RWPE1 (cell line): ENCODE data around the gene MMS22L.

Experiments
- CTCF ChIA-PET: fragments of 350-600 bp; sonication (Branson Sonifier 250); formaldehyde crosslinking; extraction: SDS; loops from one replicate; lab custom pipeline; 2021; lab: Yijun Ruan, JAX
- POLR2A ChIA-PET: fragments of 400-600 bp; formaldehyde crosslinking; extraction: SDS; loops from one replicate; lab custom pipeline; 2020; ENCODE audit warnings: antibody characterized with exemption; ENCODE audit not compliant: low non-redundant PET; lab: Yijun Ruan, JAX
- DNase-seq: peaks from one replicate; pipeline ENCODE4 v3.0.0; 2012; ENCODE audit warnings: low spot score
- H3K27ac ChIP-seq: fragments of 450-650 bp; 2 replicates; pipeline ENCODE4 v1.5.1; 2017
- TF ChIP-seq, protein P1 (sequence below): fragments of 450-650 bp; conservative IDR thresholded peaks from 2 replicates; pipeline ENCODE4 v1.5.1; 2017; ENCODE audit warnings: low read depth, mild to moderate bottlenecking

MMS22L gene

GRCh38 chr6:97269821-97270220 lies 13.2 kb downstream of the MMS22L start:
- TF ChIP-seq, protein P1, sequence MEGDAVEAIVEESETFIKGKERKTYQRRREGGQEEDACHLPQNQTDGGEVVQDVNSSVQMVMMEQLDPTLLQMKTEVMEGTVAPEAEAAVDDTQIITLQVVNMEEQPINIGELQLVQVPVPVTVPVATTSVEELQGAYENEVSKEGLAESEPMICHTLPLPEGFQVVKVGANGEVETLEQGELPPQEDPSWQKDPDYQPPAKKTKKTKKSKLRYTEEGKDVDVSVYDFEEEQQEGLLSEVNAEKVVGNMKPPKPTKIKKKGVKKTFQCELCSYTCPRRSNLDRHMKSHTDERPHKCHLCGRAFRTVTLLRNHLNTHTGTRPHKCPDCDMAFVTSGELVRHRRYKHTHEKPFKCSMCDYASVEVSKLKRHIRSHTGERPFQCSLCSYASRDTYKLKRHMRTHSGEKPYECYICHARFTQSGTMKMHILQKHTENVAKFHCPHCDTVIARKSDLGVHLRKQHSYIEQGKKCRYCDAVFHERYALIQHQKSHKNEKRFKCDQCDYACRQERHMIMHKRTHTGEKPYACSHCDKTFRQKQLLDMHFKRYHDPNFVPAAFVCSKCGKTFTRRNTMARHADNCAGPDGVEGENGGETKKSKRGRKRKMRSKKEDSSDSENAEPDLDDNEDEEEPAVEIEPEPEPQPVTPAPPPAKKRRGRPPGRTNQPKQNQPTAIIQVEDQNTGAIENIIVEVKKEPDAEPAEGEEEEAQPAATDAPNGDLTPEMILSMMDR = no peak
- CTCF ChIA-PET = interaction anchor here (0.7 kb wide), 1 partner anchor 39 kb away, joined by 3 read pairs; no protein-coding TSS in a partner anchor
- no peak for DNase-seq
- POLR2A ChIA-PET = no interaction called here
- H3K27ac ChIP-seq = no peak overlapping the region

GRCh38 chr6:97262676-97263075 lies 20.3 kb downstream of the MMS22L start:
- TF ChIP-seq, protein P1 = no peak
- POLR2A ChIA-PET = no interaction called here
- no peak overlapping the region for H3K27ac ChIP-seq
- no peak for DNase-seq
- CTCF ChIA-PET = no interaction called here

DNA sequence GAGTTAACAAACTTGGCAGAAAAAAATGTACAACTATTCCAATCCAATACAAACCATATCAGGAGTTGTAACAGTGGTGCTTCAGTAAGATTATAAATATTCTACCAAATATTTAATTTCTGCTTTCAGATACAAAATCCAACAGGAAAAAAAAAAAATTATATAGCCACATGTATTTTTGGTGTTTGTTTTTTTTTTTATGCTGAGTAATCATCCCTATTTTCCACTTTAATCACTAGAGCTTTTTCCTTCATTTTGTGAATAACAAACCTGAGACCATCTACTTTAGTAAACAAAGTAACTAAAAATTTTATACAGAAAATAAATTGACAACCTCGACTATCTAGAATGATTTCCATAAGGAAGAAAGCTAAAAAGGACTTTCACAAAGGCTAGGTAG lies 36.2 kb downstream of the MMS22L start:
- no peak overlapping the region for H3K27ac ChIP-seq
- CTCF ChIA-PET = no interaction called here
- TF ChIP-seq, protein P1 = no peak
- POLR2A ChIA-PET = no interaction called here
- DNase-seq = no peak

GRCh38 chr6:97240222-97240621 lies 42.8 kb downstream of the MMS22L start:
- CTCF ChIA-PET = no interaction called here
- peak; percentile 63 for DNase-seq
- TF ChIP-seq, protein P1 = no peak
- POLR2A ChIA-PET = no interaction called here
- H3K27ac ChIP-seq = no peak overlapping the region

GRCh38 chr6:97231911-97232310 lies 51.1 kb downstream of the MMS22L start:
- DNase-seq = no peak
- ChIA-PET CTCF (no interaction called here), POLR2A (no interaction called here)
- H3K27ac ChIP-seq = no peak overlapping the region
- TF ChIP-seq, protein P1 = no peak

- POLR2A ChIA-PET = no interaction called here
- no peak for DNase-seq
- no peak overlapping the region for H3K27ac ChIP-seq
- TF ChIP-seq, protein P1 = no peak
- CTCF ChIA-PET = no interaction called here
Measured at GRCh38 chr6:97222903-97223302, 60.1 kb downstream of the MMS22L start.

- no peak overlapping the region for H3K27ac ChIP-seq
- TF ChIP-seq, protein P1 = no peak
- CTCF ChIA-PET = no interaction called here
- DNase-seq = no peak
- POLR2A ChIA-PET = no interaction called here
Measured at GRCh38 chr6:97218912-97219311, 64.1 kb downstream of the MMS22L start.
